Gastrocnemius medialis (tissue), 4 donors: ENCODE results near the gene HS3ST4.

ENCODE experiments used
- POLR2A ChIP-seq, 2 donors: fragments of 450-650 bp; IDR thresholded peaks; one replicate each; pipeline ENCODE4 v1.6.1; 2017; ENCODE audit warnings: antibody characterized with exemption in 2 of 2, mild to moderate bottlenecking in 2 of 2, moderate library complexity in 2 of 2
- TF ChIP-seq, protein P1 (sequence below), 5 experiments: fragments of 450-650 bp in 3 of 5; fragments of 200-600 bp in 2 of 5; sonication (generic) in 2 of 5; IDR thresholded peaks in 4 of 5; conservative IDR thresholded peaks in 1 of 5; 1 replicate in 4 of 5; 2 replicates in 1 of 5; pipeline ENCODE4 v1.5.1; 2016 to 2019; ENCODE audit warnings: antibody characterized with exemption in 5 of 5, mild to moderate bottlenecking in 3 of 5, moderate library complexity in 3 of 5

DNA sequence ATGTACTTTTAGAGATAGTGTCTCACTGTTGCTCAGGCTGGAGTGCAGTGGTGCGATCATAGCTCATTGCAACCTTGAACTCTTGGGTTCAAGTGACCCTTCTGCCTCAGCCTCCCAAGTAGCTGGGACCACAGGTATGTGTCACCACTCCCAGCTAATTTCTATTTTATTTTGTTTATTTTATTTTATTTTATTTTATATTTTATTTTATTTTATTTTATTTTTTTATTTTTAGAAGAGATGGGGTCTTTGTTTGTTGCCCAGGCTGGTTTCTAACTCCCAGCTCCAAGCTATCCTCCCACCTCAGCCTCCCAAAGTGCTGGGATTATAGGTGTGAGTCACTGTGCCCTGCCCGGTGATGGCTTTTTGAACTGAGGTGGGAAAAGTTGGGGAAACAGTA is 35.1 kb upstream of the HS3ST4 start:
- no peak for TF ChIP-seq POLR2A (IDR thresholded peaks at IDR 0.05)
- TF ChIP-seq, protein P1, sequence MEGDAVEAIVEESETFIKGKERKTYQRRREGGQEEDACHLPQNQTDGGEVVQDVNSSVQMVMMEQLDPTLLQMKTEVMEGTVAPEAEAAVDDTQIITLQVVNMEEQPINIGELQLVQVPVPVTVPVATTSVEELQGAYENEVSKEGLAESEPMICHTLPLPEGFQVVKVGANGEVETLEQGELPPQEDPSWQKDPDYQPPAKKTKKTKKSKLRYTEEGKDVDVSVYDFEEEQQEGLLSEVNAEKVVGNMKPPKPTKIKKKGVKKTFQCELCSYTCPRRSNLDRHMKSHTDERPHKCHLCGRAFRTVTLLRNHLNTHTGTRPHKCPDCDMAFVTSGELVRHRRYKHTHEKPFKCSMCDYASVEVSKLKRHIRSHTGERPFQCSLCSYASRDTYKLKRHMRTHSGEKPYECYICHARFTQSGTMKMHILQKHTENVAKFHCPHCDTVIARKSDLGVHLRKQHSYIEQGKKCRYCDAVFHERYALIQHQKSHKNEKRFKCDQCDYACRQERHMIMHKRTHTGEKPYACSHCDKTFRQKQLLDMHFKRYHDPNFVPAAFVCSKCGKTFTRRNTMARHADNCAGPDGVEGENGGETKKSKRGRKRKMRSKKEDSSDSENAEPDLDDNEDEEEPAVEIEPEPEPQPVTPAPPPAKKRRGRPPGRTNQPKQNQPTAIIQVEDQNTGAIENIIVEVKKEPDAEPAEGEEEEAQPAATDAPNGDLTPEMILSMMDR (IDR thresholded peaks at IDR 0.05 in 4 of 5, conservative IDR thresholded peaks at IDR 0.05 in 1 of 5): no peak
